ENCODE data around the gene LRMDA.
A peak's percentile ranks its signal among the peaks of the same experiment; 100 is the strongest.

LRMDA gene

DNA sequence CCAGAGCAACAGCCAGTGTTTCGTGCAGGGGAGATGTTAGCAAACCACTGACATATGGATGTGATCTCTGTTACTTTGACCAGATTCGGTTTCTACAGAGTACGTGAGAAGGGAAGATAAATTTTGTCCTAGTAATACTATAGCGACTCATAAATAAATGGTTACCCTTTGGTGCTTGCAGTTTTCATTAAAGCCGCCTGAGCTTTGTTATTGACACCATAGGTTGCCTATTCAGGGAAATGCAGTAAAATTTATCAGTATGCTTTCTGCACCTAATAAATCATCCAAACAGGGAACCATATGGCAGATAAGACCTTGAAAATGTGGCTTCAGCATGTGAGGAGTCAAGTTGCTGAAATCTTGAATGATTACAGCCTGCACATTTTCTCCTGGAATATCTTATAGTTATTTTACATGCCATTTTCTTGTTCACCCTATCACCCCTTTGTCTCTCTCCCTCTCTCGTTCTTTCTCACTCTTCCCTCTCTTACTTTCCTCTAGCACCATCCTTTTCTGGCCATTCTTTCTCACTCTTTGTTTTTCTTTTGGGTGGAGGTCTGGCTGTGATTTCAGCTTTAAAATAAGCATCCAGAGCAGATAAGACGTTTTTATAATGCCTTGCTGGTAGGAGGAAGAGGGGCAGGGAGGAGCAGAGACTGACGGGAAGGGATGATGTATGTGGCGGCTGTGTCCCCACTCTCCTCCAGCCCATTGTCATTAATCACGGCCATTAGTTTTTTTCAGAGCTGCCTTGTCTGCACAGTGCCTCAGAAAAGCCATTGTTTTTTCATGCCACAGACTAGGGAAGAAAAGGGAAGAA, 182.5 kb downstream of the LRMDA start (continued):
- TF ChIP-seq ZNF174 (tag by site-specific recombination; IDR thresholded peaks at IDR 0.05) (no peak), ZNF114 (tag by site-specific recombination; IDR thresholded peaks at IDR 0.05) (no peak), ZNF600 (tag by site-specific recombination; IDR thresholded peaks at IDR 0.05) (peak; percentile 81), KLF1 (tag by site-specific recombination; IDR thresholded peaks at IDR 0.05) (peak; percentile 82), ZBTB1 (tag by site-specific recombination; IDR thresholded peaks at IDR 0.05) (peak; percentile 70), ZNF660 (tag by site-specific recombination; IDR thresholded peaks at IDR 0.05) (0 out of 2 replicates have a peak, but pooled peaks have one; percentile 19), ZNF426 (tag by site-specific recombination; IDR thresholded peaks at IDR 0.05) (peak; percentile 10; the same call in 1 of the 2 replicates), ZNF366 (tag by site-specific recombination; conservative IDR thresholded peaks at IDR 0.05) (peak; percentile 90), ZNF529 (tag by site-specific recombination; IDR thresholded peaks at IDR 0.05; ENCODE audit: insufficient replicate concordance) (no peak), ZIC2 (tag by site-specific recombination; IDR thresholded peaks at IDR 0.05) (peak; percentile 81), HOXD13 (CRISPR knock-in tag; IDR thresholded peaks at IDR 0.05; ENCODE audit: borderline replicate concordance) (0 out of 2 replicates have a peak, but pooled peaks have one; percentile 17), ZNF292 (tag by site-specific recombination; IDR thresholded peaks at IDR 0.05; ENCODE audit: borderline replicate concordance, low read depth) (no peak), ZNF610 (tag by site-specific recombination; IDR thresholded peaks at IDR 0.05; ENCODE audit: borderline replicate concordance) (peak; percentile 71)
- TF ChIP-seq, protein P1, sequence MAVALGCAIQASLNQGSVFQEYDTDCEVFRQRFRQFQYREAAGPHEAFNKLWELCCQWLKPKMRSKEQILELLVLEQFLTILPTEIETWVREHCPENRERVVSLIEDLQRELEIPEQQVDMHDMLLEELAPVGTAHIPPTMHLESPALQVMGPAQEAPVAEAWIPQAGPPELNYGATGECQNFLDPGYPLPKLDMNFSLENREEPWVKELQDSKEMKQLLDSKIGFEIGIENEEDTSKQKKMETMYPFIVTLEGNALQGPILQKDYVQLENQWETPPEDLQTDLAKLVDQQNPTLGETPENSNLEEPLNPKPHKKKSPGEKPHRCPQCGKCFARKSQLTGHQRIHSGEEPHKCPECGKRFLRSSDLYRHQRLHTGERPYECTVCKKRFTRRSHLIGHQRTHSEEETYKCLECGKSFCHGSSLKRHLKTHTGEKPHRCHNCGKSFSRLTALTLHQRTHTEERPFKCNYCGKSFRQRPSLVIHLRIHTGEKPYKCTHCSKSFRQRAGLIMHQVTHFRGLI (tag by site-specific recombination; IDR thresholded peaks at IDR 0.05) = peak; percentile 43; the same call in 1 of the 2 replicates
- TF ChIP-seq, protein P2, sequence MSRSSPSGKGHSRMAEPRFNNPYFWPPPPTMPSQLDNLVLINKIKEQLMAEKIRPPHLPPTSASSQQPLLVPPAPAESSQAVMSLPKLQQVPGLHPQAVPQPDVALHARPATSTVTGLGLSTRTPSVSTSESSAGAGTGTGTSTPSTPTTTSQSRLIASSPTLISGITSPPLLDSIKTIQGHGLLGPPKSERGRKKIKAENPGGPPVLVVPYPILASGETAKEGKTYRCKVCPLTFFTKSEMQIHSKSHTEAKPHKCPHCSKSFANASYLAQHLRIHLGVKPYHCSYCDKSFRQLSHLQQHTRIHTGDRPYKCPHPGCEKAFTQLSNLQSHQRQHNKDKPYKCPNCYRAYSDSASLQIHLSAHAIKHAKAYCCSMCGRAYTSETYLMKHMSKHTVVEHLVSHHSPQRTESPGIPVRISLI (tag by site-specific recombination; IDR thresholded peaks at IDR 0.05) = peak; percentile 89; the same call in 1 of the 2 replicates
- TF ChIP-seq, protein P3, sequence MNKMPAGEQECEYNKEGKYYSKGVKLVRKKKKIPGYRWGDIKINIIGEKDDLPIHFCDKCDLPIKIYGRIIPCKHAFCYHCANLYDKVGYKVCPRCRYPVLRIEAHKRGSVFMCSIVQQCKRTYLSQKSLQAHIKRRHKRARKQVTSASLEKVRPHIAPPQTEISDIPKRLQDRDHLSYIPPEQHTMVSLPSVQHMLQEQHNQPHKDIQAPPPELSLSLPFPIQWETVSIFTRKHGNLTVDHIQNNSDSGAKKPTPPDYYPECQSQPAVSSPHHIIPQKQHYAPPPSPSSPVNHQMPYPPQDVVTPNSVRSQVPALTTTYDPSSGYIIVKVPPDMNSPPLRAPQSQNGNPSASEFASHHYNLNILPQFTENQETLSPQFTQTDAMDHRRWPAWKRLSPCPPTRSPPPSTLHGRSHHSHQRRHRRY (tag by site-specific recombination; IDR thresholded peaks at IDR 0.05) = peak; percentile 97
- TF ChIP-seq, protein P4, sequence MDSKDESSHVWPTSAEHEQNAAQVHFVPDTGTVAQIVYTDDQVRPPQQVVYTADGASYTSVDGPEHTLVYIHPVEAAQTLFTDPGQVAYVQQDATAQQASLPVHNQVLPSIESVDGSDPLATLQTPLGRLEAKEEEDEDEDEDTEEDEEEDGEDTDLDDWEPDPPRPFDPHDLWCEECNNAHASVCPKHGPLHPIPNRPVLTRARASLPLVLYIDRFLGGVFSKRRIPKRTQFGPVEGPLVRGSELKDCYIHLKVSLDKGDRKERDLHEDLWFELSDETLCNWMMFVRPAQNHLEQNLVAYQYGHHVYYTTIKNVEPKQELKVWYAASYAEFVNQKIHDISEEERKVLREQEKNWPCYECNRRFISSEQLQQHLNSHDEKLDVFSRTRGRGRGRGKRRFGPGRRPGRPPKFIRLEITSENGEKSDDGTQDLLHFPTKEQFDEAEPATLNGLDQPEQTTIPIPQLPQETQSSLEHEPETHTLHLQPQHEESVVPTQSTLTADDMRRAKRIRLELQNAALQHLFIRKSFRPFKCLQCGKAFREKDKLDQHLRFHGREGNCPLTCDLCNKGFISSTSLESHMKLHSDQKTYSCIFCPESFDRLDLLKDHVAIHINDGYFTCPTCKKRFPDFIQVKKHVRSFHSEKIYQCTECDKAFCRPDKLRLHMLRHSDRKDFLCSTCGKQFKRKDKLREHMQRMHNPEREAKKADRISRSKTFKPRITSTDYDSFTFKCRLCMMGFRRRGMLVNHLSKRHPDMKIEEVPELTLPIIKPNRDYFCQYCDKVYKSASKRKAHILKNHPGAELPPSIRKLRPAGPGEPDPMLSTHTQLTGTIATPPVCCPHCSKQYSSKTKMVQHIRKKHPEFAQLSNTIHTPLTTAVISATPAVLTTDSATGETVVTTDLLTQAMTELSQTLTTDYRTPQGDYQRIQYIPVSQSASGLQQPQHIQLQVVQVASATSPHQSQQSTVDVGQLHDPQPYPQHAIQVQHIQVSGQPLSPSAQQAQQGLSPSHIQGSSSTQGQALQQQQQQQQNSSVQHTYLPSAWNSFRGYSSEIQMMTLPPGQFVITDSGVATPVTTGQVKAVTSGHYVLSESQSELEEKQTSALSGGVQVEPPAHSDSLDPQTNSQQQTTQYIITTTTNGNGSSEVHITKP (tag by site-specific recombination; IDR thresholded peaks at IDR 0.05) = peak; percentile 30; the same call in 1 of the 2 replicates
- TF ChIP-seq, protein P5, sequence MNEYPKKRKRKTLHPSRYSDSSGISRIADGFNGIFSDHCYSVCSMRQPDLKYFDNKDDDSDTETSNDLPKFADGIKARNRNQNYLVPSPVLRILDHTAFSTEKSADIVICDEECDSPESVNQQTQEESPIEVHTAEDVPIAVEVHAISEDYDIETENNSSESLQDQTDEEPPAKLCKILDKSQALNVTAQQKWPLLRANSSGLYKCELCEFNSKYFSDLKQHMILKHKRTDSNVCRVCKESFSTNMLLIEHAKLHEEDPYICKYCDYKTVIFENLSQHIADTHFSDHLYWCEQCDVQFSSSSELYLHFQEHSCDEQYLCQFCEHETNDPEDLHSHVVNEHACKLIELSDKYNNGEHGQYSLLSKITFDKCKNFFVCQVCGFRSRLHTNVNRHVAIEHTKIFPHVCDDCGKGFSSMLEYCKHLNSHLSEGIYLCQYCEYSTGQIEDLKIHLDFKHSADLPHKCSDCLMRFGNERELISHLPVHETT (tag by site-specific recombination; IDR thresholded peaks at IDR 0.05) = peak; percentile 85
- TF ChIP-seq, protein P6, sequence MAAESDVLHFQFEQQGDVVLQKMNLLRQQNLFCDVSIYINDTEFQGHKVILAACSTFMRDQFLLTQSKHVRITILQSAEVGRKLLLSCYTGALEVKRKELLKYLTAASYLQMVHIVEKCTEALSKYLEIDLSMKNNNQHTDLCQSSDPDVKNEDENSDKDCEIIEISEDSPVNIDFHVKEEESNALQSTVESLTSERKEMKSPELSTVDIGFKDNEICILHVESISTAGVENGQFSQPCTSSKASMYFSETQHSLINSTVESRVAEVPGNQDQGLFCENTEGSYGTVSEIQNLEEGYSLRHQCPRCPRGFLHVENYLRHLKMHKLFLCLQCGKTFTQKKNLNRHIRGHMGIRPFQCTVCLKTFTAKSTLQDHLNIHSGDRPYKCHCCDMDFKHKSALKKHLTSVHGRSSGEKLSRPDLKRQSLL (tag by site-specific recombination; IDR thresholded peaks at IDR 0.05) = no peak
